Activated T-helper 2 cell treated with anti-CD3 and anti-CD28 coated beads, Interferon-gamma antibody, Interleukin-2, Interleukin-4, amounts not matched to agents 10 μg/mL and 5 μg/mL and 100 μg/mL, durations not matched to agents 14 hours and 24 hours and 36 hours (primary cell): ENCODE results near the gene SLC4A11. TPM values are rescaled to one million over a fixed set of nuclear protein-coding genes. Genes with fewer than 3 reads are reported as not detected.

ENCODE experiments used
- DNase-seq: peaks from one replicate; pipeline ENCODE4 v3.0.0; 2021; ENCODE audit warnings: low spot score
- H3K27ac Mint-ChIP-seq: one replicate; pipeline ENCODE4 v1.8.0; 2021; ENCODE audit warnings: mixed read lengths
- H3K27me3 Mint-ChIP-seq: one replicate; pipeline ENCODE4 v1.8.0; 2021; ENCODE audit warnings: low read depth, mixed read lengths
- H3K36me3 Mint-ChIP-seq: one replicate; pipeline ENCODE4 v1.8.0; 2021; ENCODE audit warnings: low read depth, mixed read lengths
- H3K4me1 Mint-ChIP-seq: one replicate; pipeline ENCODE4 v1.8.0; 2021; ENCODE audit warnings: low read depth, mixed read lengths
- H3K4me3 Mint-ChIP-seq: one replicate; pipeline ENCODE4 v1.8.0; 2021; ENCODE audit warnings: low read depth, mild to moderate bottlenecking, moderate library complexity, mixed read lengths
- H3K9me3 Mint-ChIP-seq: one replicate; pipeline ENCODE4 v1.8.0; 2021; ENCODE audit warnings: mixed read lengths
- intact Hi-C: fragments of 100-400 bp; cut with micrococcal nuclease; formaldehyde crosslinking; loops from one replicate; pipeline ENCODE4 v1.15.1; 2023
- total RNA-seq: library from RNA; stranded (reverse); gene quantifications from 2 replicates; pipeline ENCODE4 v1.2.3, GENCODE V29; 2022

SLC4A11 gene
- total RNA-seq, 1 donor from 2014 or later, result 2.5 TPM

DNA sequence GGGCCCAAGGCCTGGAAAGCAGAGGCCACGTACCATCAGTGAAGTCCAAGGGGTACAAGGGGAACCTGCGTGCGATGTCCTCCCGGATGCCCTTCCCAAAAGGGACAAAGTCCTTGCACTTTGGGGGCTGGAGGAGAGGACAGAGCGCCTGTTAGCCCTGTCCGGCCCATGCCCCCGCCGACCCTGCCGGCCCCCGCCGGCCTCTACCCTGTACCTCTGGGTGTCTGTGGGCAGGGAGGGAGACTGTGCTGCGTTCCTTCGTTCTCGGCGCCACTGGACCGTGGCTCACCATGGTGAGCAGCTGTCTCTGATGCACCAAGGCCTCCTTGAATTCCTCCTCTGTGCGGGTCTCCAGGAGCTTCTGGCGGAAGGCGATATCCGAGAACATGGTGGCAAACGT lies 7.9 kb downstream of the SLC4A11 start:
- Mint-ChIP-seq H3K36me3 (no peaks in the 10 kb centered on the region), H3K27ac (no peak overlapping the region), H3K9me3 (no peaks in the 10 kb centered on the region), H3K27me3 (peaks cover 3% of the 10 kb centered on the region), H3K4me1 (peaks cover 1% of the 10 kb centered on the region), H3K4me3 (no peak overlapping the region)
- intact Hi-C loops, result no loop called here
- no peak for DNase-seq

GRCh38 chr20:3229798-3230197 lies 9.2 kb downstream of the SLC4A11 start:
- Mint-ChIP-seq H3K36me3 (no peaks in the 10 kb centered on the region), H3K27me3 (no peaks in the 10 kb centered on the region), H3K27ac (no peak overlapping the region), H3K9me3 (no peaks in the 10 kb centered on the region), H3K4me1 (no peaks in the 10 kb centered on the region), H3K4me3 (no peak overlapping the region)
- intact Hi-C loops, result no loop called here
- DNase-seq, result no peak

DNA sequence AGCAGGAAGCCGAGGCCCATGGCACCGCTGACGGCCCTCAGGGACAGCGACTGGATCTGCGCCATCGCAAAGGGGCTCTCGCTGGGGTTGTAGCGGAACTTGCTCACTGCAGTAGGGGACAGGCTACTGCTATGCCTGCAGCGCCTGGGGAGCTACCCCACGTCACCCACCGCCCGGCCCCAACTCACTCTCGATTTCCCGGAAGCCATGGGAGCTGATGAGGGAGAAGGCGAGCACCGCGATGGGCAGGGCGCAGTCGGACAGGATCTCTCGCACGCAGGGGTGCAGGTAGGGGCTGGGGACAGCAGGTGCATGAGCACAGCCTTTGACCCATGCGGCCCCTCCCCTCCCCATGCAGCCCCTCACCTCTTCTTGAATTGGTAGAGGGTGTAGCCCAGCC lies 9.8 kb downstream of the SLC4A11 start:
- H3K27me3 Mint-ChIP-seq, result no peaks in the 10 kb centered on the region
- no peaks in the 10 kb centered on the region for H3K36me3 Mint-ChIP-seq
- intact Hi-C loops, result no loop called here
- no peaks in the 10 kb centered on the region for H3K4me1 Mint-ChIP-seq
- DNase-seq, result no peak
- H3K4me3 Mint-ChIP-seq, result no peak overlapping the region
- H3K27ac Mint-ChIP-seq, result no peak overlapping the region
- no peaks in the 10 kb centered on the region for H3K9me3 Mint-ChIP-seq

GRCh38 chr20:3228750-3229032 lies 10.3 kb downstream of the SLC4A11 start:
- no peaks in the 10 kb centered on the region for H3K4me1 Mint-ChIP-seq
- intact Hi-C loops, result no loop called here
- H3K4me3 Mint-ChIP-seq, result no peak overlapping the region
- no peak for DNase-seq
- H3K36me3 Mint-ChIP-seq, result no peaks in the 10 kb centered on the region
- no peaks in the 10 kb centered on the region for H3K27me3 Mint-ChIP-seq
- no peak overlapping the region for H3K27ac Mint-ChIP-seq
- no peaks in the 10 kb centered on the region for H3K9me3 Mint-ChIP-seq

GRCh38 chr20:3227936-3228749 lies 10.8 kb downstream of the SLC4A11 start:
- Mint-ChIP-seq H3K9me3 (no peaks in the 10 kb centered on the region), H3K27me3 (no peaks in the 10 kb centered on the region), H3K36me3 (peaks cover 5% of the 10 kb centered on the region), H3K4me3 (no peak overlapping the region), H3K4me1 (peaks cover 1% of the 10 kb centered on the region), H3K27ac (no peak overlapping the region)
- intact Hi-C loops, result no loop called here
- DNase-seq, result no peak

- Mint-ChIP-seq H3K36me3 (peaks cover 9% of the 10 kb centered on the region), H3K27ac (no peak overlapping the region), H3K27me3 (no peaks in the 10 kb centered on the region), H3K9me3 (no peaks in the 10 kb centered on the region), H3K4me3 (no peak overlapping the region), H3K4me1 (peaks cover 4% of the 10 kb centered on the region)
- intact Hi-C loops, result no loop called here
- no peak for DNase-seq
Measured at GRCh38 chr20:3227506-3227905, 11.5 kb downstream of the SLC4A11 start.

DNA sequence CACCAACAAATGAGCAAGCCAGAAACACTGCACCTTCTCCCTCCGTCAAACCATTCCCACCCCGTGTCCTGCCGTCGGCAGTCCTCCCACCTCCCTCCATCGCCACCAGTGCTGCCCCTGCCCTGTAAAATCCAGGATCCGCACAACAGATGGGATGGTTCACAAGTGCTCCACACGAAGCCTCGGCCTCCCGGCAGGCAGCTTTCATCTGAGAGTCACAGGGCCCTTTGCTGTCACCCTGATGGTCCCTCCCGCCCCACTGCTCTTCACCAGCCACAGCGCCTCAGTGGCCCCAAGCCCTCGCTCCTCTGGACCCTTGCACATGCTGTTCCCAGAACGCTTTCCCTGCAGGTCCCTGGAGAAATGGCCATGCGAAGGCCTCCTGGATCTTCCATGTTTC lies 12.1 kb downstream of the SLC4A11 start:
- intact Hi-C loops, result no loop called here
- no peak overlapping the region for H3K27ac Mint-ChIP-seq
- DNase-seq, result no peak
- H3K9me3 Mint-ChIP-seq, result no peaks in the 10 kb centered on the region
- peaks cover 4% of the 10 kb centered on the region for H3K4me1 Mint-ChIP-seq
- H3K4me3 Mint-ChIP-seq, result no peak overlapping the region
- H3K36me3 Mint-ChIP-seq, result peaks cover 9% of the 10 kb centered on the region
- H3K27me3 Mint-ChIP-seq, result no peaks in the 10 kb centered on the region

DNA sequence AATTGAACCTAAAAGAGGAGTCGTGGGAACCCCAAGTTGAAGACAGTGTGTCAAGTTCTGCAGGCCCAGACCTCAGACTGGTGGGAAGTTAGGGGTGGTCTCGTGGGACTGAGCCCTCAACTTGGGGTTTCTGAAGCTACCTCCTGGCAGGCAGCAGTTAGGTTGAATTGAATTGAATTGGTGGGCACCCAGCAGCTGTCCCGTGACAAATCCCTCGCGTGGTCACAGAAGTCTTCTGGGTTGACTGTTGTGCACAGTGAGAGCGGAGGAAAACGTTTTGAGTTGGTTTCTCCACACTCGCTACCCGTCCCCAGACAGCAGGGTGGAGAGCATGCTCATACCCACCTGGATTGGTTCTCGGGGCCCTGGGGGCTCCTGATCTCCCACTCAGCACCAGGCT lies 12.9 kb downstream of the SLC4A11 start:
- no peak overlapping the region for H3K4me3 Mint-ChIP-seq
- peaks cover 17% of the 10 kb centered on the region for H3K36me3 Mint-ChIP-seq
- no peaks in the 10 kb centered on the region for H3K27me3 Mint-ChIP-seq
- intact Hi-C loops, result no loop called here
- H3K4me1 Mint-ChIP-seq, result peaks cover 4% of the 10 kb centered on the region
- H3K27ac Mint-ChIP-seq, result no peak overlapping the region
- H3K9me3 Mint-ChIP-seq, result no peaks in the 10 kb centered on the region
- no peak for DNase-seq

DNA sequence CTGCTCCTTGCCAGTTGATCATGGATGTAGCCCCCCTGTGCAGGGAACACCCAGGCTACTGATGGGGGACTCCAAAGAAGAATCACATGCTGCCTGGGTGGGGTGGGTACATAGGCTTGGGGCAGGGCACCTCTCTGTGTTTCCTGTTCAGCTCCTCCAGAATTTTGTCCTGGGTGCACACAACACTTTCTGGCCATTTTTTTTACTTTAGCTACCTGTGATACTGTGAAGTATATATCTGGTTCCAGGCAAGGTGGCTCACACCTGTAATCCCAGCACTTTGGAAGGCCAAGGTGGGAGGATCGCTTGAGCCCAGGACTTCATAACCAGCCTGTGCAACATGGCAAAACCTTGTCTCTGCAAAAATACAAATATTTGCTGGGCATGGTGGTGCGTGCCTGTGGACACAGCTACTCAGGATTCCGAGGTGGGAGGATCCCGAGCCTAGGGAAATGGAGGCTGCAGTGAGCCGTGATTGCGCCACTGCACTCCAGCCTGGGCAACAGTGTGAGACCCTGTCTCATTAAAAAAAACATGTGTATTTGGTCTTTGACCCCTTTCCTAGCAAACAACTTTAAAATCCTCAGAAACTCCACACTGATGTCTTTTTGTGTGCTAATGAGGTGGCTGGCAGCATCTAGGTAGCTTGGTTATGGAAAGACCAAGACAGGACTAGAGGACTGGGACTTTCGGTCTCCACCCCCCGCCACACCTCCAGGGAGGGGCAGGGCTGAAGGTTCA lies 14.1 kb downstream of the SLC4A11 start:
- Mint-ChIP-seq H3K36me3 (peaks cover 28% of the 10 kb centered on the region), H3K4me1 (peaks cover 4% of the 10 kb centered on the region), H3K27me3 (no peaks in the 10 kb centered on the region), H3K4me3 (no peak overlapping the region), H3K9me3 (no peaks in the 10 kb centered on the region), H3K27ac (no peak overlapping the region)
- intact Hi-C loops, result no loop called here
- no peak for DNase-seq

DNA sequence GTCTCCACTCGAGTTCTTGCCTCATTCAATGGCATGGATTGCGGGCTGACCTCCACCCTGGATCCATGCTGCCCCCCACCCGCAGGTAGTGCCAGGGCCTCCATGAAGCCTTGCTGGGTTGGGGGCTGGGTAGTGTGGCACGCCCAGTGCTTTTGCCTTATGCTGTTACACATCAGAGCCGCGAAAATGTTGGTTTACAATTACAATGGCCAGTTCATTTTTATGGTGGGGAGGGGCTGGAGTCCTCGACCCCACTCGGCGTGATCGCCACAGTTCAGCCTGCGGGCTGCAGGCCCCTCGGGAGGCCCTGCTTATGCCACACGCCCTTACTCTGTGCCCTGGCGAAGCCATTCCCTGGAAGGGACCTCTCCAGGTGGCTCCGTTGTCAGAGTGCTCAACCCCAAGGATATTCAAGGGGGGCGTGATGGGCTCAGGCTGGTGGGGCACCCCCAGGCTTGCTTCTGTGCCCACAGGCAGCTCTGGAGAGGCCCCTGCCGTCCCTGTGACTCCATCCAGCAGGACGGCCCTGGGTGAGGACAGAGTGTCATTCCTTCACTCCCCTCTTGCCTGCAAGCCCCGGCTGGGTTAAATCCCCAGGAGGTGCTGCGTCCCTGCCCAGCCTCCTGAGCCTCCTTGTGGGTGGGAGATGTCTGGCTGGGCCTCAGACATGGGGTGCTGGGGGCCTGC lies 14.9 kb downstream of the SLC4A11 start:
- intact Hi-C loops, result no loop called here
- DNase-seq, result no peak
- H3K4me3 Mint-ChIP-seq, result no peak overlapping the region
- H3K36me3 Mint-ChIP-seq, result peaks cover 28% of the 10 kb centered on the region
- no peaks in the 10 kb centered on the region for H3K9me3 Mint-ChIP-seq
- peaks cover 4% of the 10 kb centered on the region for H3K4me1 Mint-ChIP-seq
- H3K27me3 Mint-ChIP-seq, result no peaks in the 10 kb centered on the region
- H3K27ac Mint-ChIP-seq, result no peak overlapping the region

GRCh38 chr20:3223651-3223993 lies 15.4 kb downstream of the SLC4A11 start:
- no peaks in the 10 kb centered on the region for H3K9me3 Mint-ChIP-seq
- no peak for DNase-seq
- H3K27me3 Mint-ChIP-seq, result no peaks in the 10 kb centered on the region
- no peak overlapping the region for H3K27ac Mint-ChIP-seq
- no peak overlapping the region for H3K4me3 Mint-ChIP-seq
- peaks cover 4% of the 10 kb centered on the region for H3K4me1 Mint-ChIP-seq
- intact Hi-C loops, result no loop called here
- peaks cover 28% of the 10 kb centered on the region for H3K36me3 Mint-ChIP-seq

DNA sequence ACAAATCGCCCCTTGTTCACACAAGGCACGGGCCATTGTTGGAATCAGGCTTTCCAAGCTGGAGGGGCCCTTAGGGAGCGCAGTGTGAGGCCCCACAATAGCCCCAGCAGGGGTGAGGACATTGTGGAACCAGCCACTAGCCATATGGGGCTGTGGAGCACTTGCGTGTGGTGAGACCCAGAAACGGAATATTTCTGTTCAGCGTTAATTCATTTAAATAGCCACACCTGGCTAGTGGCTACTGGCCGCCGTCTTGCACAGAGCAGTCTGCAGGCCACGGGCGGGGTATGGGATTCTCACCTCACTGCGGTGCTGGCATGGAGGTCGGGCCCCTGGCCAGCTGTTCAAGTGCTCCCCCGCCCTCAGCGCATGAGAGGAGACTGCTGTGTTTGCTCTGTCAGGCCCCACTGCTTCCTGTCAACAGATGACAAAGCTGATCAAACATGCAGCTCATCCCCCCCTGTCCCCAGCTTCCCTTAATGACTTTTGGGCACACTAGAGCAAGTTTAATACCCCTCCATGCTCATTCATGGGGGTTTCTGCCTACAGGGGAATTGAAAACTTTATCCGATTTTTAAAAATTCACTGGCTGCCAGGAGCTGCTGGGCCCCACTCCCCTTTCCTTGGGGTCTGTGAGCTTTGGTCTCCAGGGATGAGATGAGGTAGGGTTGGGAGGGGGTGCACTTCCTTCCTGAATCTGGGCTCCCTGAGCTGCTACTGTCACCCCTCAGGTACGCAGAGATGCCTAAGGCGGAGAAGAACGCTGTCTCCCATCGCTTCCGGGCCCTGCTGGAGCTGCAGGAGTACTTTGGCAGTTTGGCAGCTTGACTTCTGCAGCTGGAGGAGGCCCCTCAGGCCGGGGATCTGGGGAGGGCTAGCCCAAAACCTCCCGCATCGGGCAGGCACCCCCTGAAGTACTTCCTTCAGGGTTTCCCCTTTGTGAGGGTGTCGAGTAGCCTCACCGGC lies 16.1 kb downstream of the SLC4A11 start:
- no peaks in the 10 kb centered on the region for H3K9me3 Mint-ChIP-seq
- intact Hi-C loops, result no loop called here
- H3K36me3 Mint-ChIP-seq, result peaks cover 28% of the 10 kb centered on the region
- H3K27ac Mint-ChIP-seq, result no peak overlapping the region
- H3K4me1 Mint-ChIP-seq, result peaks cover 4% of the 10 kb centered on the region
- no peaks in the 10 kb centered on the region for H3K27me3 Mint-ChIP-seq
- DNase-seq, result no peak
- H3K4me3 Mint-ChIP-seq, result no peak overlapping the region
